B cell (primary cell): ENCODE measurements around the gene OR6B2.

Experiments
- EZH2 ChIP-seq: IDR thresholded peaks from 2 replicates; pipeline ENCODE4 v1.6.1; 2012; ENCODE audit warnings: borderline replicate concordance, low read depth, mild to moderate bottlenecking, moderate library complexity, low read length; ENCODE audit not compliant: insufficient read depth, poor library complexity, severe bottlenecking
- TF ChIP-seq, protein P1 (sequence below): fragments of 200-600 bp; IDR thresholded peaks from one replicate; pipeline ENCODE4 v1.8.0; 2022; ENCODE audit warnings: antibody characterized with exemption, mild to moderate bottlenecking

DNA sequence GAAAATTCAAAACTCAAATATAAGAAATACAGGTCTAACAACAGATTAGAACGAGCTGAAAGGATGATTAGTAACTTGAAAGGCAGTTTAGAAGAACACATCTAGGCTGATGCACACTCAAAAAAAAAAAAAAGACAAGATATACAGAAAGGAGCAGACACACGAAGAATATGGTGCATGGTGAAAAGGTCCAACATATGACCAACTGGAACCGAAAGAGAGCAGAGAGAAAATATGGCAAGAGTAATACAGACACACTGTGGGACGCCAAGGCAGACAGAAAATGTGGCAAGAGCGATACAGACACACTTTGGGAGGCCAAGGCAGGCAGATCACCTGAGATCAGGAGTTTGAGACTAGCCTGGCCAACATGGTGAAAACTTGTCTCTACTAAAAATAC lies 44.9 kb downstream of the OR6B2 start:
- TF ChIP-seq, protein P1, sequence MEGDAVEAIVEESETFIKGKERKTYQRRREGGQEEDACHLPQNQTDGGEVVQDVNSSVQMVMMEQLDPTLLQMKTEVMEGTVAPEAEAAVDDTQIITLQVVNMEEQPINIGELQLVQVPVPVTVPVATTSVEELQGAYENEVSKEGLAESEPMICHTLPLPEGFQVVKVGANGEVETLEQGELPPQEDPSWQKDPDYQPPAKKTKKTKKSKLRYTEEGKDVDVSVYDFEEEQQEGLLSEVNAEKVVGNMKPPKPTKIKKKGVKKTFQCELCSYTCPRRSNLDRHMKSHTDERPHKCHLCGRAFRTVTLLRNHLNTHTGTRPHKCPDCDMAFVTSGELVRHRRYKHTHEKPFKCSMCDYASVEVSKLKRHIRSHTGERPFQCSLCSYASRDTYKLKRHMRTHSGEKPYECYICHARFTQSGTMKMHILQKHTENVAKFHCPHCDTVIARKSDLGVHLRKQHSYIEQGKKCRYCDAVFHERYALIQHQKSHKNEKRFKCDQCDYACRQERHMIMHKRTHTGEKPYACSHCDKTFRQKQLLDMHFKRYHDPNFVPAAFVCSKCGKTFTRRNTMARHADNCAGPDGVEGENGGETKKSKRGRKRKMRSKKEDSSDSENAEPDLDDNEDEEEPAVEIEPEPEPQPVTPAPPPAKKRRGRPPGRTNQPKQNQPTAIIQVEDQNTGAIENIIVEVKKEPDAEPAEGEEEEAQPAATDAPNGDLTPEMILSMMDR = no peak
- TF ChIP-seq EZH2 = no peak
